Stimulated activated CD4-positive, alpha-beta T cell treated with anti-CD3 and anti-CD28 coated beads, TNF-alpha, amount 100 ng/mL, for 4 hours (primary cell): Measurements from ENCODE around the gene TSPEAR.
A peak's percentile ranks its signal among the peaks of the same experiment; 100 is the strongest.

Source experiments
- DNase-seq, 3 experiments: peaks; one replicate each; pipeline ENCODE4 v3.0.0-alpha.2; 2020; ENCODE audit warnings: low read depth in 3 of 3

Gene TSPEAR

DNA sequence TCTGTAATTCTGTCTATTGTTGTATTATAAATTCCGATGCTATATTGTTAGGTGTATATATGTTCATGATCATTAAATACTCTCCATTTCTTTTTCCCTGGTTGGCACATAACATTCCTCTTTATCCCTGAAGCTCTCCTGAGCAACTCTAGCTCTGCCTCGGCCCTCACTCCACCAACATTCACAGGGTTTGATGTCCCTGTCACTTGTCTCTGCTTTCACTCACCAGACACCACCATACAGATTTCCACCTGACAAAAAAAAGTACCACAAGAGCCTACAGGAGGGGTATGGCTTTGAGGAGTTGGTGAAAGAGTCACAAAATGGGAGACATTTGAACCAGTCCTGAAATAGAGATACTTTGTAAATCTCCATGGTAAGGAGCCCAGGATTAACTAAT, 8.8 kb upstream of the TSPEAR start:
- DNase-seq, result no peak

DNA sequence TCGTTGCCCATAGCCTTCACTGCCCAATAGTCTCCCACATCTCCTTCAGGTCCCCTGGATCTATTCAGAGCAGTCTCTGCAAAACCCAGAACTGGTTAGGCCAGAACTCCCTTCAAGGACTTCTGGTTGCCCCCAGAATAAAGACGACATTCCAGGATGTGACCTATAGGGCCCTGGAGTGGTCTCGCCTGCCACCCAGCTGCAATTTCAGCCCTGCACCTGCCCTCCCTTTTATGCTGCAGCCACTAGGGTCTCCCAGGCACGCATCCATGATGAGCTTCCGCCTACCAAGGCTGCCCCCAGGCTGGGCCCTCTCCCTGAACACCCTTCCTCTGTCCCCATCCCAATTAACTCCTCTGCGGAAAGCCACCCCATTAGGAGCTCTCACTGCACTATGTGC, 7.2 kb upstream of the TSPEAR start:
- DNase-seq, result no peak

DNA sequence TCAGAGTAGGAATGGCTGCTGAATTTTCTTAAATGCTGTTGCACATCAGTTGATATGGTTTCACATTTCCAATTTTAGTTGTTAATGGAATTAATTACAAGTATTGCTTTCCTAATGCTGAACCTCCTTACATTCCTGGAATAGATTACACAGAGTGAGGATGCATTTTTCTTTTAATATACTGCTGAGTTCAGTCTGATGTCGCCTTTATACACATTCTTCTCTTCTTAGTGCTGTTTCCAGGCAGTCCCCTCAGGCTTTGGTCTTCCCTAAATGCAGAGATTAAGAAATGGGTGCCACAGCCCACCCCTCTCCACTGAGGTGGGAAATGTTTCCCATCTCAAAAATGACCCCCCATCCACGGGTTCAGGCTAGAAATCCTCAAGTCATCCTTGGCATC, 6.7 kb upstream of the TSPEAR start:
- no peak for DNase-seq

DNA sequence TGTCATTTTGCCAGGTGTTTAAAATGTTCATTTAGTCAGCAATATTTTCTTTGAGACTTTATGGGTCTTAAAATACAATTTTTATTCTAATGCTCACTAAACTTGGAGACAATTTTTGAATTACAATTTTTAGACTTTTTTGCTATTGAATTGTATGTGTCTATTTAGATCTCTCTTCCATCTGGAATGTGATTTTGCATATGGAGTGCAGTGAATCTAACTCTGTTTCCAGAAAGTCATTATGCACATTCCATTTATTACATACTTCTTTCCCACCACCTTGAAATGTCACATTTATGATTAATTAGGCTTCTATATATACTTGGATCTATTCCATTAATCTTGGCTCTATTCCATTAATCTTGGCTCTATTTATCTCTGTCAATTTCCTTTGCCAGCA, 5.6 kb upstream of the TSPEAR start:
- no peak for DNase-seq

DNA sequence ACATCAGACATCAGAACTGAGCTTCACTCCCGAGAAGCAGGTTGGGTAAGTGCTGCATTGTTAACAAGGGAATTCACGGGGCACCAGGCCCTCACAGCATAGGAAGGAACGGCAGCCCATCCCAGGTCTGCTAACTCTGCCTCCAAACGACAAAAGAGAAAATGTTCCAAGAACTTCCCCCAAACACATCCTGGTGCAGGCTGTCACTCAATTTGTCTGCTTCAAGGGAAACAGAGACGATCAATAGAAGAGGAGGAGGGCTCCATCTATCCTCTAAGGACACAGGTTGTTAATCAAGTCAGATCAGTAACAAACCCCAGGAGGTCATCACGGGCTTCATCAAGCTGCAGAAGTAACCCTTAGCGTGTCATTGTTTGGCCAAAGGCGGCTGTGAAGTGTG, 3.5 kb upstream of the TSPEAR start:
- no peak for DNase-seq

DNA sequence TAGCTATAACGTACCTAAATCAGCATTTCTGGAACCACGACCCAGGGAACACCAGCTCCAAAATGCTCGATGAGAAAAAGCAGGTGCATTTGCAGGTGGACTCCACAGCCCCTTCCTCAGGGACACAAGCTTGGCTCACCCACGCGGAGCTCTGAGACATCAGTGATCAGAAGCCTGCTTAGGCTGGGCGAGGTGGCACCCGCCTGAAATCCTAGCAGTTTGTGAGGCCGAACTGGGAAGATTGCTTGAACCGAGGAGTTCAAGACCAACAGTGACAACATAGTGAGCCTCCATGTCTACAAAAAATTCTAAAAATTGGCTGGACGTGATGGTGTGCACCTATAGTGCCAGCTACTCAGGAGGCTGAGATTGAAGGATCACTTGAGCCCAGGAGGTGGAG, 2.5 kb upstream of the TSPEAR start:
- no peak for DNase-seq

DNA sequence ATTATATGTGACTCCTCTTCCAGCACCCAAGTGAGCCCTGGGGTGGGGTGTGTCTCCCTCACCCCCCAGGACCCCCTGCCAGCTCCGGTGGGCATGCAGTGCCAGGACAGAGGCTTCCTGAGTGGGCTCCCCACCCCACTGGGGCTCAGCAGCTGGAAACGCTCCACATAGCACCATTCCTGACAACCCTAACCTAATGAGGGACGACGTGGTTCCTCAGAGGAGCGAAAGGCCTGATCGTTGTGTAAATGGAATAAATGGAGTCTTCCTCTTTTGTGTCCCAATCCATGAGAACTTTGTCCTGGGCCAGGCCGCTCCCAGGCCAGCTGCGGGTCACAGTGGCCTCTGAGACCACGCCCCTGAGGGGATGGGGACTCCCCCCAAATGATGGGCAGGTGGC, 1.8 kb upstream of the TSPEAR start:
- no peak for DNase-seq

DNA sequence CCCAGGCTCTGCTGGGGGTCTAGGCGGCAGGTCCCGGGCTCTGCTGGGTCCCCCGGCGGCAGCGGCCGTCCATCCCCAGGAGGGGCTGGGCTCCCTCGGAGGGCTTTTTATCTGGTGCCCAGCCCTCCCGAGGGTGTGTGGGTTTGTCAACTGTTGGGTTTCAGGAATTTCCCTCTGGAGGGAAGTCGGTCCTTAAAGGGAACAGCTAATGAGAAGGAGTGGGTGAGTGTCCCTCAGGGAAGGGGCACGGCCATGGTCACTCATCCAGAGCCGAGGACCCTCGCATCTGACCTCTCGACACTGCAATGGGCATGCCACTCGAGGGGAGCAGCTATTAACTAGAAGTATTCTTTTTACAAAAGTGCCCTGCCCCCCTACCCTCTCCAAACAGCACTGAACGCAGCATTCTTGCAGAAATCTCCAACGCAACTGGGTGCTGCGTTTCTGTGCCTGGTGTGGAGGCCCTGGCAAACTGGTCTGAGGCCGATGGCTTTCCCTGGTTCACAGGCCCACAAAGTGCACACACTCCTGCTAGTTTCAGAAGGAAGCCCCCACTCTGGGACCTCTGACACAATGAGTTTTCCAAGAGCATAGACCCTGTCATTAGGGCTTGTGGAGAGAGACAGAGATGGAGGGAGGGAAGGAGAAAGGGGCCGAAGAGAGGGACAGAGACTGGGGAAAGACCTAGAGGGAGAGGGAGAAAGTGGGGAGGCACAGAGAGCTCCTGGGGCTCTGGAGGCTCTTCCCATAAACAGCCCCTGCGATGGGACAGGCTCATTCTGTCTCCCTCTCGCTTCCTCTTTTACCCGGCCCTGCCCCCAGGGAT, 1.0 kb upstream of the TSPEAR start:
- DNase-seq, result no peak

DNA sequence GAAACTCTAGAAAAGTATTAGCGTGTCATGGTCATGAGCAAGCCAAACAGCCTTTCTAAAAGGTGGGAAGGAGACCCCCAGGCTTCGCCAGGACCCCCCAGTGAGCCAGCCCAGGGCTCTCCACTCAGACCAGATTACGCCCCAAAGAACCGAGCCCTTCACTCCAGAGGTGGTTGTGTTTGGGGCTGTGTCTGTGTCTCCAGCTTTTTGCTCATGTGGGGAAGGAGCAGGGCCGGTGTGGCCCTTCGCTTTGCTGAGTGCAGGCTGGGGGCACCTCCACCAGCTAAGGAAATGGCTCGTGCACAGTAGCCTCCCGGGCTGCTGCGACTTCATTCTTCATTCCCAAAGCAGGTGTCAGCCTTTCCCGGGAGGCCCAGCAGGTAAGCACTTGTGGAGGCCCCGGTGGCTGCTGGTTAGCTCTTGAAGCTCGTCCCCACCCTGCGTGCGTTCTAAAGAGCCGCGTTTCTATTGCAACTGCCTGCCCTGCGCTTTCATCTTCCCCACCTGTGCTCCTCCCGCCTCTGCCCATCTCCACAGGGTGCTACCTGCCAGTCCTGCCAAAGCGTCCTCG, 531 bp downstream of the TSPEAR start:
- DNase-seq, result no peak

DNA sequence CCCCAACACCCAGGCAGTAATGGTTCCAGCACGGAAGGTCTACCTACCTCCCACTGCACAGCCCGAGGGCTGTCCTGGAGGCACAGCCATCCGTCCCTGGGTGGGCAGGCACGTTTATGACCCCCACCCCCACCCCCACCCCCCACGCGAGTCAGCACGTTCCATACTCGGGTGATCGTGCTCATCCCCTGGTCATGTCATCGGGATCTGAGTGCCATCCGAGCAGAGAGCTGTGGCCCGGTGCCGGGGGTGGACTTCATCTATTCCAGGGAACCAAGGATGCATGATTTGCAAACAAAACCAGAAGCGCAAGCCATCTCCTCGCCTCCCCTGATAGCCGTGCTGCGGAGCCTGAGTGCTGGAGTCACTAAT, 1.1 kb downstream of the TSPEAR start:
- DNase-seq, result no peak

DNA sequence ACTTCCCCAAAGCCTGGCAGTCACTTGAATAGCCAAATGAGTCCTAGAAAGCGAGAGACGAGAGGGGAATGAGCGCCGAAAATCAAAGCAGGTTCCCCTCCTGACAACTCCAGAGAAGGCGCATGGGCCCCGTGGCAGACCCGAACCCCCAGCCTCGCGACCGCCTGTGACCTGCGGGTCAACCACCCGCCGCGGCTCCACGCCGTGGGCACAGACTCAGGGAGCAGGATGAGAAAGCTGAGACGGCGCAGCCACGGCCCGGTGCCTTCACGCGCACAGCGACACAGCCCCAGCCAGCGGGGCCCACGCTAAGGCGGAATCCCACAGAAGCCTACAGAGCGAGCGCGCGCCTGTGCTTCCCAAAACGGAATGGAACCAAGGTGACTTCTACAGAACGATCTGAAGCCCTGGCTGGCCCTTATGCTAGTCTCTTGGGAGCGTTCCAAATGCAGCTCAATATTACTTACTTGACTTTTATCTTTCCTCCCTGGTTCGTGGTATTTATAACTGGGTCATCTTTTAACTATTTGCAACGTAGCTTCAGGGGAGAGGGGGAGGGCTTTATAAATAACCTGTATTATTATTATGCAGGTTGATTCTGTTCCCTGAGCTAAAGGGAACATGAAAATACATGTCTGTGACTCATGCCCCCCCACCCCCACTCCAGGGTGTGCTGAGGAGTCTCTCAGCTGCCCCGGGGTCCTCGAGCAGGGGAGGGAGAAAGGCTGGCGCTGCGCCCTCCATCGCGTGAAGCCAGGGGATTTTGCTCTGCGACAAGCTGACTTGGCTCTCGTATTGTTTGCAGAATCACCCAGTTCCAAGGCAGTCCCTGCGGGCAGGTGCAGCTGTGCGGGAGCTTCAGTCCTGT, 1.7 kb downstream of the TSPEAR start:
- peak in 1 of 3 experiments; percentile 14 for DNase-seq

DNA sequence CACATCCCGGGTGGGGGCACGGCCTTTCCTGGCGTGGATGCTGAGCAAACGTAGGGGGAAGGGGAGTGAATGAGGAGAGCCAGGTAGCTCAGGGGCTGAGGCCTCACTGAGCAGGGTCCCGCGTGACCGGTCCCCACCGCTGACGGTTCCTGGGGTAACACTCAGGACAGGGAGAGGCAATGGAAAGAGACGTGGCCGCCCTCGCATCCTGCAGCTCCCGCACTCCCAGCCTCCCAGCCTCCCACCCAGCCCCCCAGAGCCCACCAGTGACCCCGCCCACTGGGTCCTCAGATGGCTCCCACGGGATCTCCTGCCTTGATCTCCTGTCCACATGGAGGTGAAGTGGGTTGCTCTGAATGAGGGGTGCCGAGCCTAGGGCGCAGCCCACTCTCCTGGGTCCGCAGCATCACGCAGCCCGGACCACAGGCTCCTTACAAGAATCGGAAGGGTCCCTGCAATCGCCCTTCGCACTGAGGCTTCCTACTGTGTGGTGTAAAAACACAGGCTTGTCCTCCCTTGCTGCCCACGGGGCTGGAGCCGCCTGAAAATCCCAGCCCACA, 2.4 kb downstream of the TSPEAR start:
- no peak for DNase-seq

DNA sequence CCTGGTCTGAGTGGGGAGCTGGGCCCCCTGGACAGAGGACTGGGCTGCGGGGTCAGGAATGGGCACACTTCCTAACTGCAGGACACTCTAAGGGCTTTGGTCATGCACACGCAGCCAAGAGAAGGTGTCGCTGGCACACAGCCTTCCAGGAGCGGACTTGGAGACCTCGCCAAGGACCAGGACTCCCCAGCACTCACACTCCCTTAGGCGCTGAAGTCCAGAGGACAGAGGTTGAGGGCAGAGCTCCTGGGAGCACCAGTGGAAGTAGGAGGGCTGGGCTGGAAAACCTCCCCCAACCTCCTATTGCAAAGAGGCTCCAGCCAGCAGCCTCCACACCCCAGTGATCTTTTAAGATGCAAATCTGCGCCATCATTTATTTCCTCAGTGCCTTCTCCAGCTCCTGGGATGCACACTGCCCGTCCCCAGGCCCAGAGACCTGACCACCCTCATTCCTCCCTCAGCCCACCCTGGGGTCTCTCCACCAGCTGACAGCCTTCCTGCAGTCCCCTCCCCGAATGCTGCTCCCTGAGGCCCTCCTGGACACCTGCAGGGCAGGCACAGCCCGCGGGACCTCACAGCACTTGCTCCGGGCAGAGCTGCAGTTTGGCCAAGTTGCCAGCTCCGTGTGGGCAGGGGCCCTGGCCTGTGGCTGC, 3.0 kb downstream of the TSPEAR start:
- no peak for DNase-seq

DNA sequence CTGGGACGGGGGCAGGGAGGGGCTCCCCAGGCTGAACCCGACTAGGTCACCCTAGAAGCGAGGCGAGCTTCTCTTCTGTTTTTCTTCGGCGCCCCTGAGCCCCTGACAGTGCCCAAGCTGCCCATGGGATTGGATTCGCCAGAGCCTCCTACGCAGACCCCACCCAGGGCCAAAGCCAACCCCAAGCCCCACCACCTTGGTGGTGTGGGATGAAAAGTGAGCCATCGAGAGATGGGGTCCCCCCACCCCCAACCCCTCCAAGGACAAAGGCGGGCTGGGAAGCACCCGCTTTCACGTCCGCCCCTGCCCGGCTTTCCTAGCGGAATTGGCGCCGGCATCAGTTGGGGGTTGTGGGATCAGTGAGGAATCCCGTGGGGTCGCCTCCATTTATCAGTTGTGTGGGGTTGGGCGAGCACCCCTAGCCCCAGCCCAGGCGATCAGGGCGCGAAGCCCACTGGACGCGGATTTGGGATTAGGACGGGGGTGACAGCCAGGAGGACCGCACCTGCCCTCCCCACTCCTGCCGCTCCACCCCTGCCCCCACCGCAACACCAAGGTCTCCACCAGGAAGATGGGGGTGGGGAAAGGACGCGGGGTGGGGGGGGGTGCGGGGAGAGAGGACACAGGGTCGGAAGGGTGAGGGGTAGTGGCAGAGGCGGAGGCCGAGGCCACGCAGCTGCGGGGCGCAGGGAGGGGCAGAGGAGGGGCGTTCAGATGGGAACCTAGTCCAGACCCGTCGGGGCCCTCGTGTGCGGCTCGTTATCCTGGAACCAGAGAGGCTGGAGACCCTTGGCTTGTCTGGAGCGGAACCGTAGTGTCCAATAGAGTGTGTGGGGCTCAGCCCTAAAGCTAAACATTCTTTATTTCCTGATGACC, 4.4 kb downstream of the TSPEAR start:
- no peak for DNase-seq

DNA sequence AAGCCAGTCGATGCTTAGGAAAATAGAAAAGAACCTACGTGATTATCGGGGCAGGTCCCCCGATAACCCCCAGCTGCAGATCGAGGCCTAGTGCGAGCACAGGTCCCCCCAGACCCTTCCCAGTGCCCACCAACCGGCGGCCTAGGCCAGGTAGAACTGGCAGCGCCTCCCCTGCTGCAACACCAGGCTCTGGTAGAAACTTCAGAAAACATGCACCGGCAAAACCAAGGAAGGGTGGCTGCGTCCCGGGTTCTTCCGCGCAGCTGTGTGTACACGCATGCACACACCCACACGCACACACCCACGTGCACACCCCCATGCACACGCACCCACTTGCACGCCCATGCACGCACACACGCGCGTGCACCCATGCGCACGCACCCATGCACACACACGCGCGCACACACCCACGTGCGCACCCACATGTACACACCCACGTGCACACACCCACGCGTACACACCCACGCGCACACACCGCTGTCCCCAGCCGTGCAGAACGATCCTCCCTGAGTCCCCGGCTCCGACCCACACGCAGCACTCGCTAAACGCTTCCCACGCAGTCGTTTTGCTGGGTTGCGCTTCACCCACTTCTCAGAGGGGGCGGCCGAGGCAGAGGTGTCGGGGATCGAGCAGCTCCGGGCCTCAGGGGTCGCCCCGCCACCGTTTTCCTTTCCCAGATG, 5.2 kb downstream of the TSPEAR start:
- DNase-seq, result no peak

DNA sequence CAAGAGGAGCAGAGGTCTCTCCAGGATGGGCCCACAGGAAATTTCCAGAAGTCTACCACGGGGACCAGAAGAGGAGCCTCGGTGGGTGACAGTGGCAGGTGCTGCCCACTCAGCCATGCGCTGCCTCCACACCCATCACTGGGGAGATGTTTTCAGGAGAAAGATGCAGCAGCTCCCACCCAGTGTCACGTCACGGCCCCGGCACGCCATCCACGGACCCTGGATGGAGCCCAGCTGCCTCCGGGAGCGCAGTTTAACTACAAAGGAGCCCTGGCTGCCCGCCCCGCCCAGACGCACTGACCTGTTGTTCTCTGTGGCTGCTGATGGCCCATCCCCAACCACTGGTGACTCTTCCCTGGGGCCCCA, 6.8 kb downstream of the TSPEAR start:
- no peak for DNase-seq

DNA sequence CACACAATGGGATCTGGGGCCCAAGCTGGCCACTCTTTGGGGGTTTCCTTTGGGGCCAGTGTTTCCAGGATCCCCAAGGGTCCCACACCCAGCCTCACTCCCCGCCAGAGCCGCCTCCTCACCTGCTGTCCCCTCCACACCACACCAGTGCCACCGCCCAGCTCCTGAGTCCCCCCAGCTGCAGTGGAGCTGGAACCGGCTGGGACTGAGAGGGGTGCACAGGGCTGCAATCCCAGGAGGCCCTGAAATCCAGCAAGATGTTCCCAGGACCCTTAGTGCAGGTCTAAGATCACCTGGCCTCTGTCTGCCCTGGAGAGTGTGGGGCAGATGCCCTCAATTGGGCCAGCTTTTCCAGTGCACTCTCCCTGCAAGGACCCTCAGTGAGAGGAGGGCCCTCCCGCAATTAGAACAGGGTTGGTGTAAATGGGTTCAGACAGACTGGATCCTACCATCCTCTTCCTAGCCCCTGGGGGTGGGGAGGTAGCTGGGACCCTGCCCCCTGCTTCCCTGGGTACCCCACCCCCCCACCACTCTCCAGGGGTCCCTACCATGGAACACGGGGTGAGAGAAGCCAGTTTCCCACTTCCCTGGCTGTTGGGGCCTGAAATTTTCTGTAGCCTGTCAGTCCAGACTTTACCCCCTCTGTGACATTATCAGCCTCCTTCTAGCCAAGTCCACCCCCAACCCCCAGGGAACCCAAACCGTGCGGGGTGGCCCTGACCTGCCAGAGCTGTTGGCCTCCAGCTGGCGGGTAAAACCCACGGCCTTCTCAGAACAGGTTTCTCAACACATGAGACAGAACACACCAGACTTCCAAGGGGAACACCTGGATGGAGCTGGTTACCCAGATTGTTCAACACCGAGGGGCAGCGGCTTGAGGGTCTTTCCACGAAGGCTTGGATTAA, 7.4 kb downstream of the TSPEAR start:
- no peak for DNase-seq

DNA sequence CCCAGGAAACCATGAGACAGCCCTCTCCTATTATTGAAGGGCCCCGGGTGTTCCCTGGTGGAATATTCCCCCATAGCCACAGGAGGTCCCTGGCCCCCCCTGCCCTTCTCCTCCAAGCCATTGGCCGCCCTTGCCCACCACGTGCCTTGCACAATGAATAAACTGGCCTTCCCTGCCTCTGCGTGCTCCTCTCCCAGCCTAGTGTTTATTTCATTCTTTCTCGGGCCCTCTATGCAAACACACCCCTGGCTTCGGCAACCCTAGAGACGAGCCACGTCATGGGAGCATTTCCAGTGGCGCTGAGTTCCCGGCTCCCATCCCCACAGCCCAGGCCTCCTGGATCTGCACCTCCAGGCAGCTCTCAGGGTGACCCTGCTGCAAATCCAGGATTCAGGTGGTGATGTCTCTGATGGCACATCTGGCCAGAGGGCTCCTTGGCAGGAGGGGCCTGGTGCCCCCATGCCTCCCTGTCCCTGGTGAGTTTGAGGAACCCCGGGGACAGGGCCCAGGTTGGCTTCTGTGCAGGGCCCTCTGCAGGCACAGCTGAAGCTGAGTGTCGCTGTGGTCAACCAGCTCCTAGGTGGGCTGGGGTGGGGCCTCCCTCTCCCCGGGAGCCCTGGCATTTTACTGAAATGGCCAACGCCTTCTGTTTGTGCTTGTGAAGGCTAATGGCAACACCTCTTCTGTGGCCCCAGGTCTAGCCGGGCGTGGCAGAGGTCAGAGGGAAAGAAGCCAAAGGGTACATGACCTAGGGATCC, 8.2 kb downstream of the TSPEAR start:
- no peak for DNase-seq
